OCI-LY3 (cell line): Measurements from ENCODE around the gene UBA1.

Experiments used
- H2AFZ ChIP-seq: fragments of 200-600, 300-600 bp; shearing (Covaris generic); 2 replicates; pipeline ENCODE4 v1.6.0; 2014; ENCODE audit warnings: antibody characterized with exemption, low read depth, low read length
- H3K27ac ChIP-seq: fragments of 200-600, 300-600 bp; sonication (generic); 2 replicates; pipeline ENCODE4 v1.5.1; 2014; ENCODE audit warnings: mild to moderate bottlenecking, low read length, moderate library complexity, mixed read lengths
- H3K27me3 ChIP-seq: fragments of 200-600, 300-600 bp; sonication (generic); 2 replicates; pipeline ENCODE4 v1.6.1; 2014; ENCODE audit warnings: low read depth, low read length, mixed read lengths
- H3K36me3 ChIP-seq: fragments of 200-600, 300-600 bp; sonication (generic); replicated peaks from 2 replicates; pipeline ENCODE3; 2014; ENCODE audit warnings: low read depth, low read length, mixed read lengths
- H3K4me1 ChIP-seq: fragments of 300-600, 200-600 bp; sonication (generic); 2 replicates; pipeline ENCODE4 v1.6.1; 2014; ENCODE audit warnings: low read length, mixed read lengths
- H3K4me2 ChIP-seq: fragments of 200-600, 300-600 bp; sonication (generic); 2 replicates; pipeline ENCODE4 v1.6.1; 2014; ENCODE audit warnings: low read length, mixed read lengths
- H3K4me3 ChIP-seq: fragments of 300-600, 200-600 bp; sonication (generic); 2 replicates; pipeline ENCODE4 v1.5.1; 2014; ENCODE audit warnings: antibody characterized with exemption, mild to moderate bottlenecking, low read length, moderate library complexity
- H3K79me2 ChIP-seq: fragments of 300-600, 200-600 bp; shearing (Covaris generic); 2 replicates; pipeline ENCODE4 v1.6.1; 2014; ENCODE audit warnings: mild to moderate bottlenecking, low read length, mixed read lengths
- H3K9ac ChIP-seq: fragments of 300-600, 200-600 bp; shearing (Covaris generic); 2 replicates; pipeline ENCODE4 v1.6.0; 2014; ENCODE audit warnings: mild to moderate bottlenecking, low read length, moderate library complexity
- H3K9me3 ChIP-seq: fragments of 200-600, 300-600 bp; shearing (Covaris generic); 2 replicates; pipeline ENCODE4 v1.6.1; 2014; ENCODE audit warnings: low read length, mixed read lengths; ENCODE audit not compliant: insufficient read depth
- H4K20me1 ChIP-seq: fragments of 200-600, 300-600 bp; sonication (generic); 2 replicates; pipeline ENCODE4 v1.6.1; 2016; ENCODE audit warnings: low read length, mixed read lengths; ENCODE audit not compliant: insufficient read depth
- EZH2phosphoT487 ChIP-seq: fragments of 200-600 bp; shearing (Covaris generic); IDR thresholded peaks from 2 replicates; pipeline ENCODE4 v1.6.1; 2018; ENCODE audit warnings: antibody characterized with exemption, mixed run types, low read depth
- TF ChIP-seq, protein P1 (sequence below): fragments of 200-600, 300-600 bp; sonication (generic); IDR thresholded peaks from 2 replicates; pipeline ENCODE4 v1.5.1; 2014; ENCODE audit warnings: antibody characterized with exemption, low read length, low read depth

UBA1 gene

DNA sequence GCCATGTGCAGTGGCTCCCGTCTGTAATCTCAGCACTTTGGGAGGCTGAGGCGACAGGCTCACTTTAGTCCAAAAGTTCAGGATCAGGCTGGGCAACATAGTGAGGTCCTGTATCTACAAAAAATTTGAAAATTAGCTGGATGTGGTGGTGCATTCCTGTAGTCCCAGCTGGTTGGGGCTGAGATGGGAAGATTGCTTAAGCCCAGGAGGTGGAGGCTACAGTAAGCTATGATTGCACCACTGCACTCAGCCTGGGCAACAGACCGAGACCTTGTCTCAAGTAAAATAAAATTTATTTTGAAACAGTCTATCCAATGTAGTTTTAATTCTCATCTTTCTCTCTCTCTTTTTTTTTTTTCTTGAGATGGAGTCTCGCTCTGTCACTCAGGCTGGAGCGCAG lies 27.5 kb upstream of the UBA1 start:
- TF ChIP-seq, protein P1, sequence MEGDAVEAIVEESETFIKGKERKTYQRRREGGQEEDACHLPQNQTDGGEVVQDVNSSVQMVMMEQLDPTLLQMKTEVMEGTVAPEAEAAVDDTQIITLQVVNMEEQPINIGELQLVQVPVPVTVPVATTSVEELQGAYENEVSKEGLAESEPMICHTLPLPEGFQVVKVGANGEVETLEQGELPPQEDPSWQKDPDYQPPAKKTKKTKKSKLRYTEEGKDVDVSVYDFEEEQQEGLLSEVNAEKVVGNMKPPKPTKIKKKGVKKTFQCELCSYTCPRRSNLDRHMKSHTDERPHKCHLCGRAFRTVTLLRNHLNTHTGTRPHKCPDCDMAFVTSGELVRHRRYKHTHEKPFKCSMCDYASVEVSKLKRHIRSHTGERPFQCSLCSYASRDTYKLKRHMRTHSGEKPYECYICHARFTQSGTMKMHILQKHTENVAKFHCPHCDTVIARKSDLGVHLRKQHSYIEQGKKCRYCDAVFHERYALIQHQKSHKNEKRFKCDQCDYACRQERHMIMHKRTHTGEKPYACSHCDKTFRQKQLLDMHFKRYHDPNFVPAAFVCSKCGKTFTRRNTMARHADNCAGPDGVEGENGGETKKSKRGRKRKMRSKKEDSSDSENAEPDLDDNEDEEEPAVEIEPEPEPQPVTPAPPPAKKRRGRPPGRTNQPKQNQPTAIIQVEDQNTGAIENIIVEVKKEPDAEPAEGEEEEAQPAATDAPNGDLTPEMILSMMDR, result no peak
- TF ChIP-seq EZH2phosphoT487, result no peak
- Histone ChIP-seq H3K79me2 (peaks cover 75% of the 10 kb centered on the region), H3K36me3 (peaks cover 10% of the 10 kb centered on the region), H3K4me2 (no peak overlapping the region), H3K27ac (no peak overlapping the region), H4K20me1 (peaks cover 12% of the 10 kb centered on the region; the same call in 1 of the 2 replicates), H3K9me3 (no peaks in the 10 kb centered on the region), H3K4me3 (no peak overlapping the region), H3K4me1 (no peaks in the 10 kb centered on the region), H3K27me3 (no peaks in the 10 kb centered on the region), H3K9ac (no peak overlapping the region), H2AFZ (no peak overlapping the region)

DNA sequence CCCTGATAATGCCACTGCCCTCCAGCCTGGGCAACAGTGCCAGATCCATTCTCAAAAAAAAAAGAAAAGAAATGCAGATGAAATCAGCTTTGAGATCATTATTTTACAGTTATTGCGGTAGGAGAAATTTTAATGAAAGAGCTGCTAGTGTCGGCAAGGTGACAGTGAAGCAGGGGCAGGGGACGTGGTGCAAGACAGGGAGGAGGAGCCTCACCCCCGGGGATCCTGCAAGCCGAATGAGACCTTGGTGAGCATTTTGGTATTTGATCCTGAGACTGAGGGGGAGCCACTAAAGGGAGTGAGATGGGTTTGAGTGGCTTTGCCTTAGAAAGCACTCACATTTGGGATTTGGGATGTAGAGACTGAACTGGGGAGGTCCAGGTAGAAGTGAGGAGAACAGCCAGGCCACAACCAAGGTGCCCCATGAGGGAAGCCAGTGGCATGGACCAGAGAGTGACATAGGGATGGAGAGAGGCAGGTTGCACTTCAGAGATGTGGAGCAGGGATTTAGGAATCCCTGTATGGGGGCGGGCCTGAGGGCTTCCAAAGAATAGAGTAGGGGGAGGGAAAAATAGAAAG lies 25.0 kb upstream of the UBA1 start:
- no peaks in the 10 kb centered on the region for H3K27me3 ChIP-seq
- H3K9me3 ChIP-seq, result no peaks in the 10 kb centered on the region
- H3K9ac ChIP-seq, result no peak overlapping the region
- H3K4me2 ChIP-seq, result no peak overlapping the region
- H4K20me1 ChIP-seq, result peaks cover 12% of the 10 kb centered on the region; the same call in 1 of the 2 replicates
- peaks cover 50% of the 10 kb centered on the region for H3K79me2 ChIP-seq
- TF ChIP-seq, protein P1, result no peak
- TF ChIP-seq EZH2phosphoT487, result no peak
- H3K27ac ChIP-seq, result no peak overlapping the region
- no peak overlapping the region for H3K4me3 ChIP-seq
- no peaks in the 10 kb centered on the region for H3K4me1 ChIP-seq
- H3K36me3 ChIP-seq, result peaks cover 14% of the 10 kb centered on the region
- no peak overlapping the region for H2AFZ ChIP-seq

DNA sequence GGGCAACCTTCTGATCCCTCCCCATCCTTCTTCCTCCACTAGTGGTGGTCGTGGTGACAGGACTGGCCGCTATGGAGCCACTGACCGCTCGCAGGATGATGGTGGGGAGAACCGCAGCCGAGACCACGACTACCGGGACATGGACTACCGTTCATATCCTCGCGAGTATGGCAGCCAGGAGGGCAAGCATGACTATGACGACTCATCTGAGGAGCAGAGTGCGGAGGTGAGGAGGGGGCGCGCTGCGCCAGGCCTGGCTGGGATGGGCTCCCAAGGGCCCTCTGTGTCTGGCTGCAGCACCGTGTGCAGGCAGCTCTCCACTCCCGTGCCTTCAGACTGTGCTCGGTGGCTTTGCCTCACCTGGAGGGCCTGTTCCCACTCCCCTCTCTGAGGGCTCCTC lies 24.4 kb upstream of the UBA1 start:
- H3K27me3 ChIP-seq, result no peaks in the 10 kb centered on the region
- peaks cover 12% of the 10 kb centered on the region; the same call in 1 of the 2 replicates for H4K20me1 ChIP-seq
- H2AFZ ChIP-seq, result no peak overlapping the region
- no peak overlapping the region for H3K4me2 ChIP-seq
- H3K27ac ChIP-seq, result no peak overlapping the region
- TF ChIP-seq, protein P1, result no peak
- no peak for TF ChIP-seq EZH2phosphoT487
- no peak overlapping the region for H3K9ac ChIP-seq
- H3K9me3 ChIP-seq, result no peaks in the 10 kb centered on the region
- H3K36me3 ChIP-seq, result peaks cover 14% of the 10 kb centered on the region
- H3K79me2 ChIP-seq, result peaks cover 46% of the 10 kb centered on the region
- H3K4me1 ChIP-seq, result no peaks in the 10 kb centered on the region
- H3K4me3 ChIP-seq, result no peak overlapping the region

DNA sequence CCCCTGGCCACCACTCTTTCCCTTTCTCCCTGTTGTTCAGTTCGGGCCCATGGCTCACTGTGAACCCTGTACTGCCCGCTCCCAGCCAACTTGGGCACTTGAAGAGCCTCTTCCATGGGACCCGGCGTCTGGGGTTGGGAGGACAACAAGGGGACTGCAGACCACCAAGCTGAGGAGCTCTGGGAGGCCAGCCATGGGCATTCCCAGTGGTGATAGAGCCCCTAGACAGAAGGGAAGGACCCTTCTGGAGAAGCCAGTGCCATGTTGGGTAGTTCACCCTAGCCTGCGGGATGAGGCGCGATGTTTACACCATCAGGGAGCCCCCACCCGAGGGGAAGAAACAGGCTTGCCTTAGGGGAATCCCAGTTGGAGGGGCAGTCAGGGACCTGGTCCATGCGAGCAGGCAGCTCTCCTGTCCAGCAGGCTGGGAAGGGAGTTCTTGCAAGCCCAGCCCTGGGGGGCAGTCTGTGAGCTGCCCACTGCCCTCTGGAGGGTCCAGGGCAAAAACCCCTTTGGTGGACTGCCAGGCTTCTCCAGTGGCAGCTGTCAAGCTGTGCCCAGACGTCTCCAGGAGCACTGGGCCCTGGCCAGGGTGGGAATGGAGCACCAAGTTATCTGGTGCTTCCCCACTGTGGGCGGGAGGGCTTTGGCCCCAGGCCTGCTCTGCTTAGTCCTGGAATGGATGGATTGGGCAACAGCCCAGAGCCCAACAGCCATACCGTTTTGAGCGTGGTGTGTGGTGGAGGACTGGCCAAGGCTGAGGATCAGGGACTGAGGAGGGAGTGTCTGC lies 23.7 kb upstream of the UBA1 start:
- peaks cover 10% of the 10 kb centered on the region; the same call in 1 of the 2 replicates for H4K20me1 ChIP-seq

More for the DNA sequence above, 23.7 kb upstream of the UBA1 start:
- Histone ChIP-seq H3K4me3 (no peak overlapping the region), H3K27ac (no peak overlapping the region), H3K9me3 (no peaks in the 10 kb centered on the region), H3K36me3 (peaks cover 11% of the 10 kb centered on the region), H3K9ac (no peak overlapping the region), H3K27me3 (no peaks in the 10 kb centered on the region), H3K4me2 (no peak overlapping the region), H3K79me2 (peaks cover 39% of the 10 kb centered on the region), H3K4me1 (no peaks in the 10 kb centered on the region), H2AFZ (no peak overlapping the region)
- TF ChIP-seq, protein P1, result no peak
- TF ChIP-seq EZH2phosphoT487, result no peak
